CD4-positive, CD25-positive, alpha-beta regulatory T cell (primary cell): ENCODE measurements around the gene LIMCH1. TPM values are rescaled to one million over a fixed set of nuclear protein-coding genes. Genes with fewer than 3 reads are reported as not detected.

Experiments
- ATAC-seq, 2 donors: fragments of 150-1000 bp; cut with Tn5 transposase; one replicate each; pipeline ENCODE4 v1.10.0; 2021; ENCODE audit warnings: low read depth in 2 of 2, moderate number of reproducible peaks in 2 of 2, moderate library complexity in 1 of 2
- DNase-seq, 3 donors: peaks; one replicate each; pipeline versions ENCODE4 v3.0.0 to v3.0.0-alpha.2; 2012 to 2022; ENCODE audit warnings: mixed read lengths in 1 of 3
- H3K27ac ChIP-seq: one replicate; pipeline ENCODE4 v1.7.0; 2013; ENCODE audit warnings: mild to moderate bottlenecking, low read length; ENCODE audit not compliant: insufficient read depth, poor library complexity, severe bottlenecking
- H3K27me3 ChIP-seq: one replicate; pipeline ENCODE4 v1.7.0; 2013; ENCODE audit warnings: low read length; ENCODE audit not compliant: control insufficient read depth, insufficient read depth
- H3K36me3 ChIP-seq: one replicate; pipeline ENCODE4 v1.7.0; 2013; ENCODE audit warnings: mild to moderate bottlenecking, low read length, moderate library complexity; ENCODE audit not compliant: control insufficient read depth, insufficient read depth
- H3K4me1 ChIP-seq: 2 replicates; pipeline ENCODE4 v1.7.0; 2013; ENCODE audit warnings: mild to moderate bottlenecking, low read length; ENCODE audit not compliant: insufficient read depth, control insufficient read depth, poor library complexity, severe bottlenecking
- H3K4me3 ChIP-seq: one replicate; pipeline ENCODE4 v1.7.0; 2013; ENCODE audit warnings: low read depth, mild to moderate bottlenecking, low read length, moderate library complexity
- H3K9me3 ChIP-seq, 2 experiments: 1 replicate in 1 of 2; 2 replicates in 1 of 2; pipeline ENCODE4 v1.7.0; 2013; ENCODE audit warnings: low read length in 2 of 2, mild to moderate bottlenecking in 1 of 2, moderate library complexity in 1 of 2; ENCODE audit not compliant: control insufficient read depth in 2 of 2
- H3K27ac Mint-ChIP-seq, 3 donors: one replicate each; pipeline ENCODE4 v1.8.0; 2020 to 2022; ENCODE audit warnings: mild to moderate bottlenecking in 3 of 3, mixed read lengths in 3 of 3, moderate library complexity in 2 of 3
- H3K27me3 Mint-ChIP-seq: one replicate; pipeline ENCODE4 v1.8.0; 2022; ENCODE audit warnings: mild to moderate bottlenecking, mixed read lengths
- H3K36me3 Mint-ChIP-seq: one replicate; pipeline ENCODE4 v1.8.0; 2020; ENCODE audit warnings: mixed read lengths
- H3K4me1 Mint-ChIP-seq, 4 donors: one replicate each; pipeline ENCODE4 v1.8.0; 2020 to 2022; ENCODE audit warnings: mixed read lengths in 4 of 4, mild to moderate bottlenecking in 1 of 4
- H3K4me3 Mint-ChIP-seq, 4 donors: one replicate each; pipeline ENCODE4 v1.8.0; 2020 to 2022; ENCODE audit warnings: mild to moderate bottlenecking in 4 of 4, mixed read lengths in 4 of 4, moderate library complexity in 3 of 4
- H3K9me3 Mint-ChIP-seq, 7 donors: one replicate each; pipeline ENCODE4 v1.8.0; 2020 to 2022; ENCODE audit warnings: mixed read lengths in 7 of 7, mild to moderate bottlenecking in 3 of 7, moderate library complexity in 2 of 7
- polyA plus RNA-seq, 4 donors: library from polyadenylated mRNA; unstranded; fragments of 300-500 nt; fragmentation: Illumina TruSeq; gene quantifications; one replicate each; pipeline ENCODE4 v1.2.3, GENCODE V29; 2021
- total RNA-seq: library from RNA; stranded (reverse); gene quantifications from one replicate; pipeline ENCODE4 v1.2.3, GENCODE V29; 2022

Gene LIMCH1
- total and polyA plus RNA-seq, 5 donors from 2014 or later, result 0.07 TPM; not detected in 4

- H3K36me3 ChIP-seq, result no peaks in the 10 kb centered on the region
- no peaks in the 10 kb centered on the region for H3K4me1 Mint-ChIP-seq
- H3K36me3 Mint-ChIP-seq, result no peaks in the 10 kb centered on the region
- H3K9me3 ChIP-seq, result no peaks in the 10 kb centered on the region
- DNase-seq (no peak), ATAC-seq (no peak)
- H3K27me3 ChIP-seq, result no peaks in the 10 kb centered on the region
- H3K27ac Mint-ChIP-seq, result no peak overlapping the region
- H3K4me3 Mint-ChIP-seq, result no peak overlapping the region
- peaks cover 0 to 2% (median 0%) of the 10 kb centered on the region in 7 donors for H3K9me3 Mint-ChIP-seq
- no peak overlapping the region for H3K4me3 ChIP-seq
- no peaks in the 10 kb centered on the region for H3K4me1 ChIP-seq
- H3K27ac ChIP-seq, result no peak overlapping the region
- H3K27me3 Mint-ChIP-seq, result no peaks in the 10 kb centered on the region
These were observed 34.6 kb downstream of the LIMCH1 start for GRCh38 chr4:41572516-41572915.

DNA sequence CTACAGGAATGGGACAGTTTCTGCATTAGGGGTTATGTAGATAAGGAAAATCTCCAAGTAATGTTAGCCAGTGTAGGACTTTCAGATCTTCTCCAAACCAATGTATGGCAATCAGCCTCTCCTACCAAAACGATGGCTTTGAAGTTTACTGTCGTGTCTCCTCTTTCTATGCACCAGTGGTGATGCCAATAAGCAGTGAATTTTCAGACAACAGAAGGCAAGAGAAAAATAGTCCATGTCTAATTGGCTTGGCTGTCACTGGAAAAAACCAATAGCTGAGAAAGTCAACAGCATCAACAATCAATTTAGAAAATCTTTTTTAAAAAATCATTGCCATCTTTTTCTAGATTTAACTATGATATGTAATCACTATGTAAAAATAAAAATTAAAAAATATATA is 35.0 kb downstream of the LIMCH1 start:
- no peaks in the 10 kb centered on the region for H3K36me3 ChIP-seq
- Mint-ChIP-seq H3K9me3 (peaks cover 0 to 2% (median 0%) of the 10 kb centered on the region in 7 donors), H3K27me3 (no peaks in the 10 kb centered on the region), H3K4me1 (no peaks in the 10 kb centered on the region), H3K4me3 (no peak overlapping the region), H3K36me3 (no peaks in the 10 kb centered on the region), H3K27ac (no peak overlapping the region)
- H3K27ac ChIP-seq, result no peak overlapping the region
- H3K9me3 ChIP-seq, result no peaks in the 10 kb centered on the region
- H3K4me1 ChIP-seq, result no peaks in the 10 kb centered on the region
- no peaks in the 10 kb centered on the region for H3K27me3 ChIP-seq
- ATAC-seq (no peak), DNase-seq (no peak)
- H3K4me3 ChIP-seq, result no peak overlapping the region

DNA sequence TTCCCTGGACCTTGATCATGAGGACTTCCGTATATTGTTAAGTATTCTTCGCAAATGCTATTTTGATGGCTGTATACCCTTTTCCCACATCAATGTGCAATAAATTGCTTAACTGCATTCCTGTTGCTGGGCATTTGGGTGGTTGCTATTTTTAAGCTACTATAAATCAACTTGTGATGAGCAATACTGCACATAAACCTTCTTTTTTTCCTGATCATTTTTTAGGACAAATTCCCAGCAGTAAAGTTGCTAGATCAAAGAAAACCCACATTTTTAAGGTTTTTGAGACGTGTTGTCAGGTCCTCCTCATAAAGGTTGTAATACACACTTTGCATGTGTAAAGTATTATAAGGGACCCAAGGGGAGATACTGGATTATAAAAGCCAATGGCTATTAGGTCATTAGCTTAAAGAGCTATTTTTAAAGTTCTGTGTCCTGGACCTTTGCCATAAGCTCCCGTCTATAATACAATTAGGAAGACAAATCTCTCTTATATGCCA is 35.6 kb downstream of the LIMCH1 start:
- Histone ChIP-seq H3K27ac (no peak overlapping the region), H3K4me1 (no peaks in the 10 kb centered on the region), H3K36me3 (no peaks in the 10 kb centered on the region), H3K27me3 (no peaks in the 10 kb centered on the region), H3K9me3 (no peaks in the 10 kb centered on the region), H3K4me3 (no peak overlapping the region)
- Mint-ChIP-seq H3K4me3 (no peak overlapping the region), H3K36me3 (no peaks in the 10 kb centered on the region), H3K4me1 (no peaks in the 10 kb centered on the region), H3K27ac (no peak overlapping the region), H3K27me3 (no peaks in the 10 kb centered on the region), H3K9me3 (peaks cover 0 to 2% (median 0%) of the 10 kb centered on the region in 7 donors)
- DNase-seq, result no peak
- ATAC-seq, result no peak

- no peaks in the 10 kb centered on the region for H3K4me1 ChIP-seq
- no peaks in the 10 kb centered on the region for H3K36me3 ChIP-seq
- no peaks in the 10 kb centered on the region for H3K4me1 Mint-ChIP-seq
- no peaks in the 10 kb centered on the region for H3K27me3 ChIP-seq
- H3K9me3 ChIP-seq, result no peaks in the 10 kb centered on the region
- no peak overlapping the region for H3K27ac Mint-ChIP-seq
- H3K4me3 Mint-ChIP-seq, result no peak overlapping the region
- H3K9me3 Mint-ChIP-seq, result peaks cover 0 to 2% (median 0%) of the 10 kb centered on the region in 7 donors
- H3K27me3 Mint-ChIP-seq, result no peaks in the 10 kb centered on the region
- H3K4me3 ChIP-seq, result no peak overlapping the region
- ATAC-seq (no peak), DNase-seq (no peak)
- no peaks in the 10 kb centered on the region for H3K36me3 Mint-ChIP-seq
- H3K27ac ChIP-seq, result no peak overlapping the region
These were observed 37.2 kb downstream of the LIMCH1 start for GRCh38 chr4:41575207-41575606.

GRCh38 chr4:41575665-41576064 is 37.7 kb downstream of the LIMCH1 start:
- Histone ChIP-seq H3K4me3 (no peak overlapping the region), H3K27me3 (no peaks in the 10 kb centered on the region), H3K27ac (no peak overlapping the region), H3K4me1 (no peaks in the 10 kb centered on the region), H3K36me3 (no peaks in the 10 kb centered on the region), H3K9me3 (no peaks in the 10 kb centered on the region)
- Mint-ChIP-seq H3K27ac (no peak overlapping the region), H3K4me1 (no peaks in the 10 kb centered on the region), H3K27me3 (no peaks in the 10 kb centered on the region), H3K9me3 (peaks cover 0 to 2% (median 0%) of the 10 kb centered on the region in 7 donors), H3K36me3 (no peaks in the 10 kb centered on the region), H3K4me3 (no peak overlapping the region)
- no peak for ATAC-seq
- no peak for DNase-seq

DNA sequence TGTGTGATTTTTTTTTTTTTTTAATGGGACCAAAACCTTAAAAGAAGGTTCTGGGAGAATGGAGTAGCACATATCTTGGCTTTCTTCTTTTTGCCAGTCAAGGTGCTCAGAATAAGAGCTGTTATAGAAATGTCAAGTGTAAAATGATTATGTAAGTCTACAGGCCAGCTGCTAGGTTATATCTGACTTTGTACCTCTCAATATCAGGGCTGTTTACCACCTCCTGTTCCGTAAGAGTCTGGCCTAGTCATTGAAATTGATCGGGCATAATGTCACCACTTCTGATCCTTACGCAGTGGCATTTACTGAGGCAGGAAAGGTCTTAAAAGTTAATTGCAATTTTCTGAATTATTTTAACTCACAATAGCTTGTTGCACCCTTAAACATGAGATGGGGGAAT is 41.1 kb downstream of the LIMCH1 start:
- Mint-ChIP-seq H3K27ac (no peak overlapping the region), H3K4me3 (no peak overlapping the region), H3K4me1 (no peaks in the 10 kb centered on the region), H3K9me3 (no peaks in the 10 kb centered on the region), H3K27me3 (no peaks in the 10 kb centered on the region), H3K36me3 (no peaks in the 10 kb centered on the region)
- no peak for ATAC-seq
- H3K27ac ChIP-seq, result no peak overlapping the region
- no peak overlapping the region for H3K4me3 ChIP-seq
- H3K4me1 ChIP-seq, result no peaks in the 10 kb centered on the region
- no peaks in the 10 kb centered on the region for H3K9me3 ChIP-seq
- no peak for DNase-seq
- H3K27me3 ChIP-seq, result no peaks in the 10 kb centered on the region
- no peaks in the 10 kb centered on the region for H3K36me3 ChIP-seq

DNA sequence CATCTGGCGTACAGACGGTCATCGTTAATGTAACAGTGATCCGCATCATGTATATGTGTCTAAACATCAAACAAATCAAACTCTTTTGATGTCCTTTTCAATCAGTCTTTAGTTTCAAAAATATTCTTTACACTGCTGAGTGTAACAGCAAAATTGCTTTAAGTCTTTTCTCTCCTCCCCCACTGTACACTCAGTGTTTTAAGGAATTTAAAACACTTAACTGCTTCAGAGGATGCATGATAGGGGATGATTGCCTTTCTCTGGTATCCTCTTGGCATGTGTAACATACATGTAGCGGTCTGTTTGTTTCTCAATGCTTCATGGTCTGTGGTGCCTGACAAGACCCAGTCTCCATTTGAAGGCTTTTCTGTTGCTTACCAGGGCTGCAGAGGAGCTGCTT is 41.6 kb downstream of the LIMCH1 start:
- no peaks in the 10 kb centered on the region for H3K4me1 Mint-ChIP-seq
- no peak for DNase-seq
- H3K9me3 ChIP-seq, result no peaks in the 10 kb centered on the region
- H3K4me3 Mint-ChIP-seq, result no peak overlapping the region
- no peaks in the 10 kb centered on the region for H3K27me3 ChIP-seq
- H3K27ac Mint-ChIP-seq, result no peak overlapping the region
- no peak overlapping the region for H3K4me3 ChIP-seq
- H3K36me3 Mint-ChIP-seq, result no peaks in the 10 kb centered on the region
- no peak for ATAC-seq
- no peaks in the 10 kb centered on the region for H3K4me1 ChIP-seq
- no peak overlapping the region for H3K27ac ChIP-seq
- H3K9me3 Mint-ChIP-seq, result no peaks in the 10 kb centered on the region
- H3K27me3 Mint-ChIP-seq, result no peaks in the 10 kb centered on the region
- no peaks in the 10 kb centered on the region for H3K36me3 ChIP-seq

DNA sequence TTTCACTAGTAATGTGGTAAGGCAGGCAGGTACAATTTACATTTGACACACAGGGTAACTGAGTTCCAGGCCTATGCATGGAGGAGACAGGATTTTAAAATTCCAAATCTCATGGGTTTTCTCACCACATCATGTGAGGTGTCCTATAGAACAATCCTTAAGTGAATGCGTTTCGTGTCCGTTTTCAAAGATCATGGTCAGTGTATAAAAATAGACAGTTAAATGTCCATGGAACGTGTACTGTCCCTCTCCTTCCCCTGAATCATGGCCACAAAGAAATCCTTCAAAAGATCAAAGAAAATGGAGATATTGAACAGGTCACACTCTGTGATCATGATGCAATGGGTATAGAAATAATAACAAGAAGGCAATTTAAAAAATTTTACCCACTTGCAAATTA is 42.0 kb downstream of the LIMCH1 start:
- DNase-seq, result no peak
- Histone ChIP-seq H3K36me3 (no peaks in the 10 kb centered on the region), H3K9me3 (no peaks in the 10 kb centered on the region), H3K27me3 (no peaks in the 10 kb centered on the region), H3K4me1 (no peaks in the 10 kb centered on the region), H3K27ac (no peak overlapping the region), H3K4me3 (no peak overlapping the region)
- no peaks in the 10 kb centered on the region for H3K27me3 Mint-ChIP-seq
- no peak overlapping the region for H3K4me3 Mint-ChIP-seq
- H3K36me3 Mint-ChIP-seq, result no peaks in the 10 kb centered on the region
- no peak overlapping the region for H3K27ac Mint-ChIP-seq
- H3K9me3 Mint-ChIP-seq, result peaks cover 0 to 4% (median under 1%) of the 10 kb centered on the region in 7 donors
- no peaks in the 10 kb centered on the region for H3K4me1 Mint-ChIP-seq
- no peak for ATAC-seq
